GM23248 (cell line): ENCODE measurements around the gene SPIB.

Experiments used
- EZH2 ChIP-seq: fragments of 200-600 bp; sonication (generic); IDR thresholded peaks from 2 replicates; pipeline ENCODE4 v1.6.1; 2018; ENCODE audit warnings: antibody characterized with exemption, mild to moderate bottlenecking; ENCODE audit not compliant: insufficient read depth, poor library complexity, severe bottlenecking
- EZH2phosphoT487 ChIP-seq: fragments of 200-600 bp; sonication (generic); IDR thresholded peaks from 2 replicates; pipeline ENCODE4 v1.6.1; 2018; ENCODE audit warnings: antibody characterized with exemption, moderate library complexity, mild to moderate bottlenecking, low read depth; ENCODE audit not compliant: insufficient read depth

- TF ChIP-seq EZH2 (no peak), EZH2phosphoT487 (no peak)
These were observed 19.4 kb upstream of the SPIB start for GRCh38 chr19:50399368-50399745.
